HepG2 (cell line): Measurements from ENCODE around the gene MT1A. TPM values are rescaled to one million over a fixed set of nuclear protein-coding genes. Genes with fewer than 3 reads are reported as not detected.

Experiments
- ATM ChIP-seq: fragments of 450-650 bp; IDR thresholded peaks from 2 replicates; pipeline ENCODE4 v1.7.1; 2017; ENCODE audit warnings: mild to moderate bottlenecking, borderline replicate concordance
- IRX3 ChIP-seq: sonication (generic); formaldehyde crosslinking; IDR thresholded peaks from 2 replicates; pipeline ENCODE4 v1.8.1; 2023; ENCODE audit warnings: mild to moderate bottlenecking, low read depth, missing genetic modification reagents, borderline replicate concordance
- MTF2 ChIP-seq: sonication (generic); formaldehyde crosslinking; IDR thresholded peaks from 2 replicates; pipeline ENCODE4 v1.5.0; 2020; ENCODE audit warnings: missing genetic modification reagents, borderline replicate concordance
- MXI1 ChIP-seq: IDR thresholded peaks from 3 replicates; pipeline ENCODE4 v1.6.1; 2012; ENCODE audit warnings: low read depth, low read length, inconsistent platforms, borderline replicate concordance
- NAIF1 ChIP-seq: sonication (generic); formaldehyde crosslinking; IDR thresholded peaks from 2 replicates; pipeline ENCODE4 v1.5.0; 2020; ENCODE audit warnings: mild to moderate bottlenecking, missing genetic modification reagents, borderline replicate concordance
- NKX3-1 ChIP-seq: sonication (generic); formaldehyde crosslinking; IDR thresholded peaks from 2 replicates; pipeline ENCODE4 v1.5.0; 2020; ENCODE audit warnings: missing genetic modification reagents
- XRCC5 ChIP-seq: fragments of 200-400 bp; formaldehyde crosslinking; optimal IDR thresholded peaks from 2 replicates; pipeline ENCODE3; 2017; ENCODE audit warnings: mild to moderate bottlenecking, low read length
- YEATS4 ChIP-seq: sonication (generic); formaldehyde crosslinking; IDR thresholded peaks from 2 replicates; pipeline ENCODE4 v1.4.0; 2020; ENCODE audit warnings: missing genetic modification reagents, borderline replicate concordance
- ZBTB7B ChIP-seq: sonication (generic); formaldehyde crosslinking; IDR thresholded peaks from 2 replicates; pipeline ENCODE4 v1.4.0; 2020; ENCODE audit warnings: missing genetic modification reagents
- ZMYM2 ChIP-seq: sonication (generic); formaldehyde crosslinking; IDR thresholded peaks from 2 replicates; pipeline ENCODE4 v1.8.0; 2022; ENCODE audit warnings: mild to moderate bottlenecking, missing genetic modification reagents
- ZNF337 ChIP-seq: sonication (generic); formaldehyde crosslinking; IDR thresholded peaks from 2 replicates; pipeline ENCODE4 v1.5.1; 2020; ENCODE audit warnings: missing genetic modification reagents, low read depth, mild to moderate bottlenecking, borderline replicate concordance
- ZNF572 ChIP-seq: sonication (generic); formaldehyde crosslinking; IDR thresholded peaks from 2 replicates; pipeline ENCODE4 v1.5.1; 2020; ENCODE audit warnings: mild to moderate bottlenecking, missing genetic modification reagents
- ZSCAN21 ChIP-seq: sonication (generic); formaldehyde crosslinking; IDR thresholded peaks from 2 replicates; pipeline ENCODE4 v1.8.0; 2022; ENCODE audit warnings: mild to moderate bottlenecking, missing genetic modification reagents, moderate library complexity, borderline replicate concordance
- polyA plus RNA-seq, 8 experiments: library from polyadenylated mRNA; depleted of rRNA in 3 of 8; stranded (reverse) in 7 of 8; unstranded in 1 of 8; fragments of >200 nt; fragmentation: Illumina TruSeq in 4 of 8; extraction: Trizol in 4 of 8; gene quantifications; 2 replicates each; pipeline versions ENCODE4 v1.2.1 to v1.2.3, GENCODE V29; 2011 to 2016; ENCODE audit warnings: low read depth in 4 of 8, missing spikeins in 1 of 8, mixed read lengths in 1 of 8; ENCODE audit not compliant: insufficient read depth in 1 of 8
- total RNA-seq, 5 experiments: library from RNA; depleted of rRNA; stranded (reverse); fragments of >200 nt; fragmentation: Illumina TruSeq; extraction: Trizol; gene quantifications; 2 replicates each; pipeline ENCODE4 v1.2.3, GENCODE V29; 2016; ENCODE audit warnings: low read depth in 1 of 5
- TF ChIP-seq, protein P1 (sequence below): sonication (generic); formaldehyde crosslinking; IDR thresholded peaks from 2 replicates; pipeline ENCODE4 v1.4.0; 2020; ENCODE audit warnings: missing genetic modification reagents, borderline replicate concordance
- TF ChIP-seq, protein P2 (sequence below): sonication (generic); formaldehyde crosslinking; IDR thresholded peaks from 2 replicates; pipeline ENCODE4 v1.4.0; 2020; ENCODE audit warnings: missing genetic modification reagents, mild to moderate bottlenecking, borderline replicate concordance
- TF ChIP-seq, protein P3 (sequence below): sonication (generic); formaldehyde crosslinking; IDR thresholded peaks from 2 replicates; pipeline ENCODE4 v1.4.0; 2020; ENCODE audit warnings: missing genetic modification reagents
- TF ChIP-seq, protein P4 (sequence below): sonication (generic); formaldehyde crosslinking; IDR thresholded peaks from 2 replicates; pipeline ENCODE4 v1.4.0; 2020; ENCODE audit warnings: missing genetic modification reagents, borderline replicate concordance

Gene MT1A
- total and polyA plus RNA-seq, 2 of the 13 experiments (the other 11 are each of a cell fraction or from before 2014, with no cell fraction given) = 8.3 to 10.4 TPM

DNA sequence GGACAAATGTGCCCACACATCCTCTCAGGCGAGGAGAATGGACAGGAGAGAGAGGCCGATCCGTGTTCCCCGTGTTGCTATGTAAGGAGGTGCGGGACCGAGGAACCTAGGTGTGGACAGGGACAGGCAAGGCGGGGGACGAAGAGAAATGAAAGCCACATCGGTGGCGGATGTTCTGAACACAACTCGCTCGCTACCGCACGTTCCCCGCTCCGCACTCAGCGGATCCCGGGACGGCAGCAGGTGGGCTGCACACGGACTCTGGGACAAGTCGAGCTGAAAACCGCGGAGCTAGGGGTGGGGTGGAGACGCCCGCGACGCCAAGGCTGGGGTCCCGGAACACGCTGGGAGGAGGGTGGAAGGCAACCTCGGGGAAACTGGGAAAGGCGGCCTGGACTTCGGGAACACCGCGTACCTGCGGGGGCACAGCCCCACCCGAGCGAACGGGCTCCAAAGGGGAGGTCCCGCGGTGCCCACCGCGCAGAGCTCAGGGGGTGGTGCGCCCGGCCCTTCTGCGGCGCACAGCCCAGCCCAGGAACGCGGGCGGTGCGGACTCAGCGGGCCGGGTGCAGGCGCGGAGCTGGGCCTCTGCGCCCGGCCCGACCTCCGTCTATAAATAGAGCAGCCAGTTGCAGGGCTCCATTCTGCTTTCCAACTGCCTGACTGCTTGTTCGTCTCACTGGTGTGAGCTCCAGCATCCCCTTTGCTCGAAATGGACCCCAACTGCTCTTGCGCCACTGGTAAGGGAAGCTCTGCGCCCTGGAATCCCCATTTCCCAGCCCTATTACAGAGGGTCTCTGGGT, 13.1 kb upstream of the MT1A start, which contains the start of gene MT1E (continued):
- TF ChIP-seq, protein P1, sequence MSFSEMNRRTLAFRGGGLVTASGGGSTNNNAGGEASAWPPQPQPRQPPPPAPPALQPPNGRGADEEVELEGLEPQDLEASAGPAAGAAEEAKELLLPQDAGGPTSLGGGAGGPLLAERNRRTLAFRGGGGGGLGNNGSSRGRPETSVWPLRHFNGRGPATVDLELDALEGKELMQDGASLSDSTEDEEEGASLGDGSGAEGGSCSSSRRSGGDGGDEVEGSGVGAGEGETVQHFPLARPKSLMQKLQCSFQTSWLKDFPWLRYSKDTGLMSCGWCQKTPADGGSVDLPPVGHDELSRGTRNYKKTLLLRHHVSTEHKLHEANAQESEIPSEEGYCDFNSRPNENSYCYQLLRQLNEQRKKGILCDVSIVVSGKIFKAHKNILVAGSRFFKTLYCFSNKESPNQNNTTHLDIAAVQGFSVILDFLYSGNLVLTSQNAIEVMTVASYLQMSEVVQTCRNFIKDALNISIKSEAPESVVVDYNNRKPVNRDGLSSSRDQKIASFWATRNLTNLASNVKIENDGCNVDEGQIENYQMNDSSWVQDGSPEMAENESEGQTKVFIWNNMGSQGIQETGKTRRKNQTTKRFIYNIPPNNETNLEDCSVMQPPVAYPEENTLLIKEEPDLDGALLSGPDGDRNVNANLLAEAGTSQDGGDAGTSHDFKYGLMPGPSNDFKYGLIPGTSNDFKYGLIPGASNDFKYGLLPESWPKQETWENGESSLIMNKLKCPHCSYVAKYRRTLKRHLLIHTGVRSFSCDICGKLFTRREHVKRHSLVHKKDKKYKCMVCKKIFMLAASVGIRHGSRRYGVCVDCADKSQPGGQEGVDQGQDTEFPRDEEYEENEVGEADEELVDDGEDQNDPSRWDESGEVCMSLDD (CRISPR knock-in tag) = no peak
- TF ChIP-seq XRCC5 (no peak), ZNF572 (0 out of 2 replicates have a peak, but pooled peaks have one; percentile 18), YEATS4 (CRISPR knock-in tag) (peak; percentile 42; the same call in 1 of the 2 replicates), ZMYM2 (peak; percentile 56; the same call in 1 of the 2 replicates), MTF2 (CRISPR knock-in tag) (0 out of 2 replicates have a peak, but pooled peaks have one; percentile 71), IRX3 (CRISPR knock-in tag) (peak; percentile 18; the same call in 1 of the 2 replicates), ATM (no peak), MXI1 (no peak), ZBTB7B (CRISPR knock-in tag) (peak; percentile 74; the same call in 1 of the 2 replicates), ZSCAN21 (peak; percentile 90), NKX3-1 (CRISPR knock-in tag) (no peak), ZNF337 (CRISPR knock-in tag) (peak; percentile 39; the same call in 1 of the 2 replicates), NAIF1 (CRISPR knock-in tag) (peak; percentile 72)
- TF ChIP-seq, protein P2, sequence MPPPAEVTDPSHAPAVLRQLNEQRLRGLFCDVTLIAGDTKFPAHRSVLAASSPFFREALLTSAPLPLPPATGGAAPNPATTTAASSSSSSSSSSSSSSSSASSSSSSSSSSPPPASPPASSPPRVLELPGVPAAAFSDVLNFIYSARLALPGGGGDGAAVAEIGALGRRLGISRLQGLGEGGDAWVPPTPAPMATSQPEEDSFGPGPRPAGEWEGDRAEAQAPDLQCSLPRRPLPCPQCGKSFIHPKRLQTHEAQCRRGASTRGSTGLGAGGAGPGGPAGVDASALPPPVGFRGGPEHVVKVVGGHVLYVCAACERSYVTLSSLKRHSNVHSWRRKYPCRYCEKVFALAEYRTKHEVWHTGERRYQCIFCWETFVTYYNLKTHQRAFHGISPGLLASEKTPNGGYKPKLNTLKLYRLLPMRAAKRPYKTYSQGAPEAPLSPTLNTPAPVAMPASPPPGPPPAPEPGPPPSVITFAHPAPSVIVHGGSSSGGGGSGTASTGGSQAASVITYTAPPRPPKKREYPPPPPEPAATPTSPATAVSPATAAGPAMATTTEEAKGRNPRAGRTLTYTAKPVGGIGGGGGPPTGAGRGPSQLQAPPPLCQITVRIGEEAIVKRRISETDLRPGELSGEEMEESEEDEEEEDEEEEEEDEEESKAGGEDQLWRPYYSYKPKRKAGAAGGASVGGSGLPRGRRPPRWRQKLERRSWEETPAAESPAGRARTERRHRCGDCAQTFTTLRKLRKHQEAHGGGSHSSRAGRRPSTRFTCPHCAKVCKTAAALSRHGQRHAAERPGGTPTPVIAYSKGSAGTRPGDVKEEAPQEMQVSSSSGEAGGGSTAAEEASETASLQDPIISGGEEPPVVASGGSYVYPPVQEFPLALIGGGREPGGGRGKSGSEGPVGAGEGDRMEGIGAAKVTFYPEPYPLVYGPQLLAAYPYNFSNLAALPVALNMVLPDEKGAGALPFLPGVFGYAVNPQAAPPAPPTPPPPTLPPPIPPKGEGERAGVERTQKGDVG (CRISPR knock-in tag) = no peak
- TF ChIP-seq, protein P3, sequence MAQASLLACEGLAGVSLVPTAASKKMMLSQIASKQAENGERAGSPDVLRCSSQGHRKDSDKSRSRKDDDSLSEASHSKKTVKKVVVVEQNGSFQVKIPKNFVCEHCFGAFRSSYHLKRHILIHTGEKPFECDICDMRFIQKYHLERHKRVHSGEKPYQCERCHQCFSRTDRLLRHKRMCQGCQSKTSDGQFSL (CRISPR knock-in tag) = no peak
- TF ChIP-seq, protein P4, sequence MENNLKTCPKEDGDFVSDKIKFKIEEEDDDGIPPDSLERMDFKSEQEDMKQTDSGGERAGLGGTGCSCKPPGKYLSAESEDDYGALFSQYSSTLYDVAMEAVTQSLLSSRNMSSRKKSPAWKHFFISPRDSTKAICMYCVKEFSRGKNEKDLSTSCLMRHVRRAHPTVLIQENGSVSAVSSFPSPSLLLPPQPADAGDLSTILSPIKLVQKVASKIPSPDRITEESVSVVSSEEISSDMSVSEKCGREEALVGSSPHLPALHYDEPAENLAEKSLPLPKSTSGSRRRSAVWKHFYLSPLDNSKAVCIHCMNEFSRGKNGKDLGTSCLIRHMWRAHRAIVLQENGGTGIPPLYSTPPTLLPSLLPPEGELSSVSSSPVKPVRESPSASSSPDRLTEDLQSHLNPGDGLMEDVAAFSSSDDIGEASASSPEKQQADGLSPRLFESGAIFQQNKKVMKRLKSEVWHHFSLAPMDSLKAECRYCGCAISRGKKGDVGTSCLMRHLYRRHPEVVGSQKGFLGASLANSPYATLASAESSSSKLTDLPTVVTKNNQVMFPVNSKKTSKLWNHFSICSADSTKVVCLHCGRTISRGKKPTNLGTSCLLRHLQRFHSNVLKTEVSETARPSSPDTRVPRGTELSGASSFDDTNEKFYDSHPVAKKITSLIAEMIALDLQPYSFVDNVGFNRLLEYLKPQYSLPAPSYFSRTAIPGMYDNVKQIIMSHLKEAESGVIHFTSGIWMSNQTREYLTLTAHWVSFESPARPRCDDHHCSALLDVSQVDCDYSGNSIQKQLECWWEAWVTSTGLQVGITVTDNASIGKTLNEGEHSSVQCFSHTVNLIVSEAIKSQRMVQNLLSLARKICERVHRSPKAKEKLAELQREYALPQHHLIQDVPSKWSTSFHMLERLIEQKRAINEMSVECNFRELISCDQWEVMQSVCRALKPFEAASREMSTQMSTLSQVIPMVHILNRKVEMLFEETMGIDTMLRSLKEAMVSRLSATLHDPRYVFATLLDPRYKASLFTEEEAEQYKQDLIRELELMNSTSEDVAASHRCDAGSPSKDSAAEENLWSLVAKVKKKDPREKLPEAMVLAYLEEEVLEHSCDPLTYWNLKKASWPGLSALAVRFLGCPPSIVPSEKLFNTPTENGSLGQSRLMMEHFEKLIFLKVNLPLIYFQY (CRISPR knock-in tag) = peak; percentile 42
